ENCODE data around the gene OOEP. TPM values are rescaled to one million over a fixed set of nuclear protein-coding genes. Genes with fewer than 3 reads are reported as not detected.

Gene OOEP
- total and polyA plus RNA-seq, 2 of the 4 experiments (the other 2 are of a cell fraction): not detected

- H2BK120ac ChIP-seq (ENCODE audit: low read depth, low read length): no peak overlapping the region
- H3K36me3 ChIP-seq (ENCODE audit: control insufficient read depth, insufficient read depth, low read length): no peaks in the 10 kb centered on the region
- H2AK5ac ChIP-seq (ENCODE audit: low read depth, low read length): no peak overlapping the region
- WGBS, 2 experiments (ENCODE audit: extremely low coverage in 2 of 2, insufficient read length in 1 of 2): no CpG with 5 or more reads among the region's 2 CpGs
- no peak overlapping the region for H3K56ac ChIP-seq (ENCODE audit: extremely low read depth, insufficient read depth, low read length)
- in situ Hi-C loops (cut with MboI; ENCODE audit: low sequenced_read_pairs) (no loop called here), intact Hi-C loops (cut with micrococcal nuclease) (no loop called here), dilution Hi-C loops (cut with HindIII; ENCODE audit: low sequenced_read_pairs, unreplicated experiment) (no loop called here)
- H3K27me3 ChIP-seq (ENCODE audit: control insufficient read depth, insufficient read depth, low read length): no peaks in the 10 kb centered on the region
- no peak overlapping the region for H3K4me2 ChIP-seq (ENCODE audit: low read depth, low read length)
- no TSS peak for BruUV-seq (replicated peaks)
- no peak for ATAC-seq (ENCODE audit: low read depth)
- TF ChIP-seq MAFK (IDR thresholded peaks at IDR 0.05; ENCODE audit: low read depth, low read length) (no peak), FOS (IDR thresholded peaks at IDR 0.05; ENCODE audit: low read depth, low read length) (no peak), BHLHE40 (IDR thresholded peaks at IDR 0.05; ENCODE audit: low read depth, low read length) (no peak), MAZ (IDR thresholded peaks at IDR 0.05; ENCODE audit: borderline replicate concordance, low read depth, low read length) (no peak), SMC3 (IDR thresholded peaks at IDR 0.05; ENCODE audit: low read depth, low read length) (no peak), NFE2L2 (IDR thresholded peaks at IDR 0.05; ENCODE audit: low read depth, low read length) (no peak), RAD21 (IDR thresholded peaks at IDR 0.05; ENCODE audit: low read length) (no peak), CTCF (conservative IDR thresholded peaks at IDR 0.05; ENCODE audit: low read depth, low read length) (no peak), USF2 (IDR thresholded peaks at IDR 0.05; ENCODE audit: low read depth, low read length) (no peak), MXI1 (IDR thresholded peaks at IDR 0.05; ENCODE audit: borderline replicate concordance, low read depth, low read length) (no peak), POLR2A (IDR thresholded peaks at IDR 0.05; ENCODE audit: low read depth, low read length) (no peak), CHD1 (IDR thresholded peaks at IDR 0.05; ENCODE audit: low read depth, low read length) (no peak), CEBPB (IDR thresholded peaks at IDR 0.05; ENCODE audit: low read depth, low read length) (no peak), RCOR1 (IDR thresholded peaks at IDR 0.05; ENCODE audit: insufficient replicate concordance, low read length) (no peak)
- TF ChIP-seq, protein P1, sequence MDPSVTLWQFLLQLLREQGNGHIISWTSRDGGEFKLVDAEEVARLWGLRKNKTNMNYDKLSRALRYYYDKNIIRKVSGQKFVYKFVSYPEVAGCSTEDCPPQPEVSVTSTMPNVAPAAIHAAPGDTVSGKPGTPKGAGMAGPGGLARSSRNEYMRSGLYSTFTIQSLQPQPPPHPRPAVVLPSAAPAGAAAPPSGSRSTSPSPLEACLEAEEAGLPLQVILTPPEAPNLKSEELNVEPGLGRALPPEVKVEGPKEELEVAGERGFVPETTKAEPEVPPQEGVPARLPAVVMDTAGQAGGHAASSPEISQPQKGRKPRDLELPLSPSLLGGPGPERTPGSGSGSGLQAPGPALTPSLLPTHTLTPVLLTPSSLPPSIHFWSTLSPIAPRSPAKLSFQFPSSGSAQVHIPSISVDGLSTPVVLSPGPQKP (IDR thresholded peaks at IDR 0.05; ENCODE audit: borderline replicate concordance, low read depth, low read length): no peak
- no peaks in the 10 kb centered on the region for H4K20me1 ChIP-seq (ENCODE audit: insufficient read depth, low read length)
- no peak overlapping the region for H4K5ac ChIP-seq (ENCODE audit: low read depth, low read length)
- H4K8ac ChIP-seq (ENCODE audit: low read depth in 2 of 2, low read length in 2 of 2): no peak overlapping the region
- H4K91ac ChIP-seq (ENCODE audit: insufficient read depth, low read depth, low read length): no peak overlapping the region
- no peak overlapping the region for H3K14ac ChIP-seq (replicated peaks; ENCODE audit: low read depth, low read length)
- H3K9me3 ChIP-seq (ENCODE audit: control insufficient read depth, insufficient read depth, low read length): peaks cover 3% of the 10 kb centered on the region; the same call in 1 of the 2 replicates
- H2BK5ac ChIP-seq (ENCODE audit: low read depth, low read length, poor library complexity, severe bottlenecking): no peak overlapping the region
- CTCF ChIA-PET: interaction anchor here (0.6 kb wide), 1 partner anchor 28 kb away, joined by 4 read pairs; no protein-coding TSS in a partner anchor
- POLR2A ChIA-PET (ENCODE audit: unreplicated experiment): no interaction called here
- H2AK9ac ChIP-seq (replicated peaks; ENCODE audit: low read depth, low read length, poor library complexity): no peak overlapping the region
- no peaks in the 10 kb centered on the region for H3K4me1 ChIP-seq (ENCODE audit: control insufficient read depth, insufficient read depth, low read length)
- no peak overlapping the region for H2AFZ ChIP-seq (replicated peaks; ENCODE audit: low read length, poor library complexity)
- H2BK15ac ChIP-seq (ENCODE audit: low read depth, low read length): no peak overlapping the region
- H3K9ac ChIP-seq (ENCODE audit: low read depth, low read length): no peak overlapping the region
- no peaks in the 10 kb centered on the region for H3K79me1 ChIP-seq (ENCODE audit: low read depth in 1 of 2, low read length in 2 of 2)
- H3K27ac ChIP-seq (ENCODE audit: insufficient read depth, low read length): no peak overlapping the region
- H2BK20ac ChIP-seq (ENCODE audit: low read depth, low read length): no peak overlapping the region
- no peak overlapping the region for H3K18ac ChIP-seq (ENCODE audit: low read depth, low read length)
- H3K4ac ChIP-seq (ENCODE audit: low read depth, low read length): no peak overlapping the region
- H3K9me1 ChIP-seq (ENCODE audit: insufficient read depth, low read length): no peaks in the 10 kb centered on the region; the same call in 1 of the 2 replicates
- H3K4me3 ChIP-seq (ENCODE audit: insufficient read depth, low read depth, low read length): no peak overlapping the region
- no peak for DNase-seq
- no peak overlapping the region for H3K23ac ChIP-seq (ENCODE audit: low read depth, low read length)
Observed at GRCh38 chr6:73323323-73323722, 46.4 kb downstream of the OOEP start.
